Muscle of arm (tissue), 12 donors: Measurements from ENCODE around the gene PPA1. TPM values are rescaled to one million over a fixed set of nuclear protein-coding genes. Genes with fewer than 3 reads are reported as not detected.
A peak's percentile ranks its signal among the peaks of the same experiment; 100 is the strongest.
"Not testable (repeated sequence)": the region's sequence is repeated elsewhere in the genome, so short reads cannot be mapped to it uniquely, and the experiment has no call there.

Source experiments
- DNase-seq: peaks from one replicate; pipeline ENCODE4 v3.0.0-alpha.2; 2013
- polyA plus RNA-seq, 12 donors: library from polyadenylated mRNA; unstranded; fragments of 120-200 nt; gene quantifications; one replicate each; pipeline ENCODE4 v1.2.1, GENCODE V29; 2013; ENCODE audit not compliant: insufficient read length in 12 of 12

The PPA1 gene
- polyA plus RNA-seq, 12 donors: 71.1 to 108 (median 85.4) TPM; not detected in 1

DNA sequence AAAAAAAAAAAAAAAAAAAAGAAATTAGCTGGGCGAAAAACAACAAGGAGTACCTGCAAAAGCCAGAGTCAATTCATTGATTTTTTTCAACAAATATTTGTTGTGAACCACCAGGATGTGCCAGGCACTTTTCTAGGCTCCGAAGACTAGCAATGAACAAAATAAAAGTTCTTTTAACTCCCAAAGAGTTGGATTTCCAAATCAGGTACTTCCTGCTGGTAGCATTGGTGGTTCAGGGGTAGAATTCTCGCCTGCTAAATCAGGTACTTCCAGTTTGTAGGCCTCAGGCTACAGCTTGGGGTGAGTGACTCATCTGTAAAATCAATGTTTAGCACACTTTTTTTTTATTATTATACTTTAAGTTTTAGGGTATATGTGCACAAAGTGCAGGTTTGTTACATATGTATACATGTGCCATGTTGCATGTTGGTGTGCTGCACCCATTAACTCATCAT lies 10.9 kb downstream of the PPA1 start:
- DNase-seq: no peak

- no peak for DNase-seq
Measured at GRCh38 chr10:70221030-70221429, 12.2 kb downstream of the PPA1 start.

DNA sequence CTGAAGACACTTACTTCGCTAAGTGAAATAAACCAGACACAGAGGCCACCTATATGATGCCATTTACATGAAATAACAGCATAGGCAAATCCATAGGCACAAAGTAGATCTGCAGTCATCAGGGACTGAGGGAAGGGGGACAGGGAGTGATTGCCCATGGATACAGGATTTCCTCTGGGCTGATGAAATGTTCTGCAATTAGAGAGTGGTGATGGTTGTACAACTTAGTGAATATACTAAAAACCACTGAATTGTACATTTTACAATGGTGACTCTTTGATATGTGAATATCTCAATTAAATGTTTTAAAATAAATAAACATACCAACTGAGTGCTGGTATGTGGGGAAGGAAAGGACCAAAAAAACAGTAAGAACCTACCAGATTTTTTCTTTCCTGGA lies 20.4 kb downstream of the PPA1 start:
- DNase-seq: no peak

GRCh38 chr10:70212277-70212676 lies 21.0 kb downstream of the PPA1 start:
- no peak for DNase-seq

- DNase-seq: no peak
Measured at GRCh38 chr10:70206762-70207161, 26.5 kb downstream of the PPA1 start.

GRCh38 chr10:70201105-70201504 lies 32.1 kb downstream of the PPA1 start:
- DNase-seq: no peak

DNA sequence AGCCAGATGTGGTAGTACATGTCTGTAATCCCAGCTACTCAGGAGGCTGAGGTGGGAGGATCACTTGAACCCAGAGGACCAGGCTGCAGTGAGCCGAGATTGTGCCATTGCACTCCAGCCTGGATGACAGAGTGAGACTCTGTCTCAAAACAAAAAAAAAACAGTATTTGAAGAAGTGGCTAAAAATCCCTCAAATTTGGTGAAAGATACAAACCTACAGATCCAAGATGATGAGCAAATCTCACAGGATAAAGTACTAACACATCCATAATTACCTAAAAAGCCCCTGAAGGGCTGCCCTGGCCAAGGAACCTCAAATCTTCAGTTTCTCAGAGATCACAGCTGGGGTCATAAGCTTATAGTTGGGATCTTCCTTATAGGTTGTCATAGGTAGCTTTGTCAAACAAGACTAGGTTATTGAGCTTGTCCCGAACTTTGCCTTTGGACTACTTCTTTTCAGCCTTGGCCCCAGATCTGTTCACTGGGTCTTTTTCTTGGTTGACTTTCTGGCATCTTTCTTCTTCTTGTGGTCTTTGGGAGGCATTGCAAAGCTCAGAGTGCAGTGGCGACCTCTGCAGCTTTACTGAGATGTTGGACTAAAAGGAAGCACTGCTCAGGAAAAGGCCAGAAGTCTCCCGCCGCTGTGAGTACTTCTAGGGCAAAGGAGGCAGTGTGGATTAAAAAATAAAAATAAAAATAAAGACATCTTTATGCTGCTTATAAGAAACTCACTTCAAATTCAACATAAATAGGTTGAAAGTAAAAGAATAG lies 34.3 kb downstream of the PPA1 start:
- no peak for DNase-seq

DNA sequence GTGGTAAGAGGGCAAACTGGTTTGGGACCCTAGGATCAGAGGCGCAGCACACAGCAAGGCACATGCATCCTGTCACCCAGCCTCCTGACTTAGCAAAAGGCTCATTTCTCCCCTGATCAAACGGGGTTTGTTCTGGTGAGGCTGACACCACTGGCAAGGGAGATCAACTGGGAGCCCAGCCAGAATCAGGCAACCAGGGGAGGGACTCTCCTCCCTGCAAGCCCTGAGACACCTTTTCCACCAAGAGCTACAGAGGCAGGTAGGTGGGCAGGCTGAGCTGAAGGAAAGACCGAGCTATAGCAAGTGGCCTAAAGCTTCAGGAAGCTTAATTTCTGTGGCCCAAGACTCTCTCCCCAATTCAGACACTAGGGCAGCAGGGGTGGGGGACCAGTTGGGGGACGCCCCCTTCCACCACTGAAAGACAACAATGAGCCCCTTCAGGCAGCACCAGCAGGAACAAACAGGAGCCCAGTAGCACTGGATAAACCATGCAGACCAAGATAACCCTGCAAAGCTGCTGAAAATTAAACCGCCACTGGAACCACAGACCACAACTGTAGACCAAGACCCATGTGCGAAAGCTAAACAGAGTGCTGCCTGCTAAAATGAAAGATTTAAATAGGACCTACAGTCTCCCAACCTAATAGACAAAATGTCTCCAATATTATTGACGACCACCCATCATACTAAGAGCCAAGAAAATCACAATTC lies 35.8 kb downstream of the PPA1 start:
- DNase-seq: no peak

- DNase-seq: no peak
Measured at GRCh38 chr10:70193391-70193844, 39.8 kb downstream of the PPA1 start.

DNA sequence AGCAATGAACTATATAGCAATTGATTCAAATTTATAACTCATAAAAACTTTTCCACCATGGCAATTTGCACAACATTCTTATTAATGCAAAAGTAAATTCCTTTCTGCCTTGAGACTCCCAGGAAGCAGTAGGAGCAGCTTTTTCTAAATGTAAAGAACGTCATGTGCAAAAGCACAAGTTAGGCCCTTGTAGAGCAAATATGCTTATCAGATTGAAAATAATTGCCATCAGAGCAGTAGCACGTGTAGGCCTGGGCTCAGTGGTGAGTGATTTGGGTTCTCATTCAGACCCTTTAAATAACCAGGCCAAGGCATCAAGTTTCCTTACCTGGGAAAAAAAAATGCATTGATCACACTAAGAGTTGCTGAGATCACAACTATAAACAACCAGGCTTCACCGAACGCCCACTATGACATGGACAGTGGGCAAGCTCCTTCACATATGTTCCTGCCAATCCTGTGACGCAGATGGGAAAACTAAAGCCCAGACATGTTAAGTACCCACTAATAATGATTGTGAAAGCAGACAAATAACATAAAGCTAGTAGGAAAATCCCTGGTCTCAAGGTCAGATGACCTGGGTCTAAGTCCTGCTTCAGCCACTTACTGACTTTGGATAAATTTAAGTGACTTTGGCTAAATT lies 40.8 kb downstream of the PPA1 start:
- peak; percentile 63 for DNase-seq

DNA sequence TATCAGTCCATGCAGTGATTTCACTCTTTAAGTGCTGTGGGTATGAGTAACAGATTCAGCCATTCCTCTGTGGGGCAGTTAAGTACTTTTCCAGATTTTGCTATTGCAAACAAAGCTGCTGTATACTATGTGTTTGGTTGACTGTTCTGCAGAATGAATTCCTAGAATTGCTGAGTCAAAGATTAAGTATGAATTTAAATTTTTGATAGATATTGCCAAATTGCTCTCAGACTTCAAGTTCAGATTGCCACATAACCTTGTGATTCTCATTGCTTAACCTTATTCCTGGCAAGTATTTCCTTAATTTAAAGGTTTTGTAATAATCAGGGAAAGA lies 41.3 kb downstream of the PPA1 start:
- DNase-seq: peak; percentile 46

GRCh38 chr10:70191161-70191971 lies 41.9 kb downstream of the PPA1 start:
- DNase-seq: no peak

DNA sequence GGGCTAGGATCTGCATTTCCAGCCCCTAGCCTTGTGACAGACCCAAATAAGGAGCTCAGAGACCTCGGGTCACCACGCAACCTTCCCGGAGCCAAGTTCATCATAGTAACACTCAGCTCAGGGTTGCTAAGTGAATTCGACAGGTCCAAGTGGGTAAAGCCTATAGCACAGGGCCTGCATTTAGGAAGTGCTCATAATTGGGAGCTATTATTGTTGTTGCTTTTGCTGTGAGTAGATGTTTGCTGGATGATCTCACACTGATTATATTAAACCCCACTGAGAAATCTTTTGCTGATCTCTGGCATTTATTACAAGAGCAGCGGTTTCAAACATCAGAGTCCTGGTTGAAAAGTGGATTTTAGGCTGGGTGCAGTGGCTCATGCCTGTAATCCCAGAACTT lies 42.6 kb downstream of the PPA1 start:
- no peak for DNase-seq

DNA sequence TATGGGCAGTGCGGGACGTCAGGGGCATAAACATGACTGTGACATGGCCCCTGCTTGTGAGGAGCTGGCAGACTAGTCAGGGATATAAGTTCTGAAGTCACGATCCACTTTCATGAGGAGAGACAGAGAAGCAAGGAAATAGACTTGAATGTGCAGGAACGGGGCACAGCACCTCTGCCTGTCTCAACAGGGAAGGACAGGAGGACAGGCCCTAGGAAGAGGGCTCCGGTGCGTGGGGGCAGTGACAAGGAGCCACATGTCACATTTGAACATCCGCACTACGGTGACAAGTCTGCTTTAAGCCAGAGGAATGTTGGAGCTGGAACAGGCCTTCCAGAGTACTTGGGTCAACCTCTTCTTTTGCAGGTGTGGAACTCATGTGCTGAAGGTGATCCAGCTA lies 43.1 kb downstream of the PPA1 start:
- no peak for DNase-seq

DNA sequence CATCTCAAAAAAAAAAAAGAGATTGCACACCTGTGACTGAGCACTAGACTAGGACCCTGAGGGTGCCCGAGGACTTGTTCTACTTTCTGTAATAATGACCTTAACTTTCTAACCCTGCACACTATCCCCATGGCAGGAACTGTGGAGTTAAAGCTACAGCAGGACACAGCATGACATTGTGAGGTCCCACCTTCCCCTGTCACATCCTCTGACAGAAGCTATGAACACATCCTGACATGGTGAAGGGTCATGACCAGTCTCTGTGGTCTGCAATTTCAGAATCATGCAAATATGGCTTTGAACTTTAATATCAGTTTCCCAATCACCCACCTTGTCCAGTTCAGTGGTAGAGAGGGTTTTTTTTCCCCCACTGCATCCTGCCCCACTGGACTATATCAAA lies 44.5 kb downstream of the PPA1 start:
- DNase-seq: no peak

DNA sequence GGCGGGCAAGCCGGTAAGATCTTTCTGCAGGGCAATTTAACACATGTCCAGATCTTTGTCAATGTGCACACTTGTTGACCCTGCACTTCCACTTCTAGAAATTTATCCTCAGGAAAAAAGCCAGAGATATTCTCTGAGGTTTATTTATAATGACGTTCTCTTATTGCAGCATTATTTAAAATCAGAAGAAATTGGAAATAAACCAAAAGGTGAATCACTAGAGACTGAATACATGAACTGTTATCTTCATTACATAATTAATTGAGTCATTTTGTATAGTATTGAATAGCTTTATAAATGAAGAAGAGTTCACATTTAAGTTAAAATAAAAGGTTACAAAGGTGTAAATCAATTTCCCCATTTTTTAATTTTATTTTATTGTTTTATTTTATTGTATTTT lies 46.7 kb downstream of the PPA1 start:
- no peak for DNase-seq

DNA sequence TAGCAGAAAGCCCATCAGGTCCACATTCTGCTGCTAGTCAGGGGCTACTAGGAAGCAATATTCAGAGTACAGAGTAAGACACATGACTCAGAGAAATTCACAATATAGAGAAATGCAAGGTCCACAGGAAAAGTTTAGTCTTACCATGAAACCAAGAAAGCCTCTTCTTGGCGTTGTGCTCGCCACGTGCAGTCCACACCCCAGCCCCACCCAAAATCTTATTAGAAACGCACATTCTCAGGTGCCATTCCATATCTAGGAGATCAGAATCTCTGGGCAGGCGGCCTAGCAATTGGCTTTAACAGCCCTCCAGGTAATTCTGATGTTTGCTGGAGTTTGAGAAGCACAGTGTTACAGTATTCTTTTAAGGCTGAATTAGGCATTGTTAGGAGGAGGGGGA lies 47.1 kb downstream of the PPA1 start:
- DNase-seq: no peak

DNA sequence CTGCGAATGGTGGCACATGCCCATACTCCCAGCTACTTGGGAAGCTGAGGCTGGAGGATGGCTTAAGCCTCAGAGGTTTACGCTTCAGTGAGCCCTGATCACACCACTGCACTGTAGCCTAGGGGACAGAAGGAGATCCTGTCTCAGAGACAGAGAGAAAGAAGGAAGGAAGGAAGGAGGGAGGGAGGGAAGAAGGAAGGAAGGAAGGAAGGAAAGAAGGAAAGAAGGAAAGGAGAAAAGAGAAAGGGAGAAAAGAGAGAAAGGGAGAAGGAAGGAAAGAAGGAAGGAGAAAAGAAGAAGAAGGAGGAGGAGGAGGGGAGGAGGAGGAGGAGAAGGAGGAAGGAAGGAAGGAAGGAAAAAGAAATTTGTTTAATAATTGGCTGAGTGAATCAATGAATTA lies 49.9 kb downstream of the PPA1 start:
- no peak for DNase-seq

- DNase-seq: not testable (repeated sequence)
Measured at GRCh38 chr10:70179209-70179608, 54.0 kb downstream of the PPA1 start.

GRCh38 chr10:70178139-70178725 lies 55.0 kb downstream of the PPA1 start:
- DNase-seq: no peak

DNA sequence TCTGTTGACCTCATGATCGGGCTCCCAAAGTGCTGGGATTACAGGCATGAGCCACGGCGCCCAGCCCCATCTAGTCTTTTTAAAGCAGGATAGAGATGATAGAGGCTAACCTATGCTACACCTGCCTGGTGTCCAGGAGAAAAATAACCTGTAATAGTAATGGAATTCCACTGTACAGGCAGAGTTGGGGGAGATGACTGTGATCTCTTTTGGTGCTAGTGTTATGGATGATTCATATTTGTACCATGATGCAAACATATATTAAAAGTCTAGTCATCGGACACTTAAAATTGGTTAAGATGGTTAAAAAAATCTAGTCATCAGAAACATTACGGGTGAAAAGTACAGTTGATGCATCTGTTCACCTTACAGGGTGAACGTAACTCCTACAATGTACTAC lies 56.8 kb downstream of the PPA1 start:
- DNase-seq: no peak

DNA sequence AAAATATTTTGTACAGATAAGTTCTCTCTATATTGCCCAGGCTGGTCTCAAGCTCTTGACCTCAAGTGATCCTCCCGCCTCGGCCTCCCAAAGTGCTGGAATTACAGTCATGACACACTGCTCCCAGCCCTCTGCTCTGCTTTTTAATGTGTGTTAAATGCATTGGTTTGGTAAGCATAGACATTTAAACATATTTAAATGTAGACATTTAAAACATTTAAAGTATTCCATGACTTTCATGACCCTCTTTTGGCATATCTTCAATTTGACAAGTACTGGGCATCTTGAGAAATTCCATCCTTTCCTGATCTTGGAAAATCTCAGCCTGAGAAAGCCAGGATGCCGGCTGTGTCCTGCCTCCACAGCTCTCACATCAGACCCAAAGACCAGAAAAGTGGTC lies 57.7 kb downstream of the PPA1 start:
- no peak for DNase-seq
